Endometrial microvascular endothelial cells (primary cell): Measurements from ENCODE around the gene NPEPL1. TPM values are rescaled to one million over a fixed set of nuclear protein-coding genes. Genes with fewer than 3 reads are reported as not detected.

Source experiments
- in situ Hi-C: cut with HindIII; loops from 2 replicates; pipeline ENCODE4 v1.10.0; 2017; ENCODE audit warnings: low sequenced_read_pairs, low pct_unique_long_range_greater_than_20kb; ENCODE audit errors: inconsistent ontology term
- total RNA-seq: library from RNA; depleted of rRNA; stranded (reverse); fragments of >200 nt; gene quantifications from one replicate; pipeline ENCODE4 v1.2.3, GENCODE V29; 2015; ENCODE audit errors: inconsistent ontology term

NPEPL1 gene
- total RNA-seq, 1 donor from 2014 or later, result 19.4 TPM

- in situ Hi-C loops, result loop anchor here (25.0 kb wide), 2 partner anchors 189 to 436 kb away; partner anchors contain the start of genes ANKRD60, GNAS and GNAS-AS1
Measured at GRCh38 chr20:58673119-58673518, 19.5 kb upstream of the NPEPL1 start.

GRCh38 chr20:58675146-58675584 lies 17.4 kb upstream of the NPEPL1 start:
- in situ Hi-C loops, result no loop called here

- in situ Hi-C loops, result no loop called here
Measured at GRCh38 chr20:58675641-58676040, 17.0 kb upstream of the NPEPL1 start.

GRCh38 chr20:58676161-58676560 lies 16.4 kb upstream of the NPEPL1 start:
- in situ Hi-C loops, result no loop called here

- in situ Hi-C loops, result no loop called here
Measured at GRCh38 chr20:58677079-58677604, 15.5 kb upstream of the NPEPL1 start.

- in situ Hi-C loops, result no loop called here
Measured at GRCh38 chr20:58677808-58678207, 14.8 kb upstream of the NPEPL1 start.

GRCh38 chr20:58678806-58679205 lies 13.8 kb upstream of the NPEPL1 start:
- in situ Hi-C loops, result no loop called here

- in situ Hi-C loops, result no loop called here
Measured at GRCh38 chr20:58682656-58683531, 9.7 kb upstream of the NPEPL1 start.

GRCh38 chr20:58684291-58684690 lies 8.3 kb upstream of the NPEPL1 start:
- in situ Hi-C loops, result no loop called here

- in situ Hi-C loops, result no loop called here
Measured at GRCh38 chr20:58685988-58686387, 6.6 kb upstream of the NPEPL1 start.

- in situ Hi-C loops, result no loop called here
Measured at GRCh38 chr20:58688414-58688813, 4.2 kb upstream of the NPEPL1 start.

GRCh38 chr20:58688840-58689239 lies 3.8 kb upstream of the NPEPL1 start:
- in situ Hi-C loops, result no loop called here

- in situ Hi-C loops, result no loop called here
Measured at GRCh38 chr20:58690396-58691135, 2.0 kb upstream of the NPEPL1 start.

- in situ Hi-C loops, result no loop called here
Measured at GRCh38 chr20:58691773-58692578, 624 bp upstream of the NPEPL1 start.

GRCh38 chr20:58693226-58694006 lies 816 bp downstream of the NPEPL1 start:
- in situ Hi-C loops, result no loop called here

- in situ Hi-C loops, result no loop called here
Measured at GRCh38 chr20:58694241-58695083, 1.9 kb downstream of the NPEPL1 start.

- in situ Hi-C loops, result no loop called here
Measured at GRCh38 chr20:58695084-58695722, 2.6 kb downstream of the NPEPL1 start.
